GM23338 (cell line): ENCODE results near the gene RFXAP. TPM values are rescaled to one million over a fixed set of nuclear protein-coding genes. Genes with fewer than 3 reads are reported as not detected.

Experiments used
- ATAC-seq: fragments of 200-7000 bp; cut with Tn5 transposase; 3 replicates; pipeline ENCODE4 v1.9.1; 2020
- DNase-seq: peaks from one replicate; pipeline ENCODE4 v3.0.0-alpha.2; 2015; ENCODE audit warnings: low spot score
- H2AFZ ChIP-seq: fragments of 200-600 bp; sonication (generic); 2 replicates; pipeline ENCODE4 v1.8.0; 2016; ENCODE audit warnings: antibody characterized with exemption, mild to moderate bottlenecking, moderate library complexity
- H3F3A ChIP-seq: fragments of 200-600 bp; sonication (generic); replicated peaks from 2 replicates; pipeline ENCODE4 v1.8.0; 2017; ENCODE audit warnings: antibody characterized with exemption, mixed run types, low read depth
- H3K27ac ChIP-seq: fragments of 200-600 bp; sonication (generic); 2 replicates; pipeline ENCODE4 v1.6.1; 2016; ENCODE audit warnings: low read depth
- H3K27me3 ChIP-seq: fragments of 200-600 bp; sonication (generic); 2 replicates; pipeline ENCODE4 v1.8.0; 2016; ENCODE audit warnings: mild to moderate bottlenecking, mixed run types, moderate library complexity; ENCODE audit not compliant: insufficient read depth
- H3K36me3 ChIP-seq: fragments of 200-600 bp; sonication (generic); 2 replicates; pipeline ENCODE4 v1.8.0; 2016; ENCODE audit warnings: mild to moderate bottlenecking; ENCODE audit not compliant: insufficient read depth
- H3K4me1 ChIP-seq: fragments of 200-600 bp; sonication (generic); 2 replicates; pipeline ENCODE4 v1.8.0; 2016; ENCODE audit warnings: mild to moderate bottlenecking, moderate library complexity; ENCODE audit not compliant: insufficient read depth
- H3K4me2 ChIP-seq: fragments of 200-600 bp; sonication (generic); 2 replicates; pipeline ENCODE4 v1.7.1; 2017; ENCODE audit warnings: mixed run types
- H3K4me3 ChIP-seq: fragments of 200-600 bp; sonication (generic); 2 replicates; pipeline ENCODE4 v1.6.1; 2016; ENCODE audit warnings: mixed run types
- H3K79me2 ChIP-seq: fragments of 200-600 bp; sonication (generic); replicated peaks from 2 replicates; pipeline ENCODE4 v1.8.0; 2017; ENCODE audit warnings: mild to moderate bottlenecking; ENCODE audit not compliant: insufficient read depth
- H3K9me2 ChIP-seq: fragments of 200-600 bp; sonication (generic); 2 replicates; pipeline ENCODE4 v1.8.0; 2017; ENCODE audit not compliant: insufficient read depth
- H4K20me1 ChIP-seq: fragments of 200-600 bp; sonication (generic); replicated peaks from 2 replicates; pipeline ENCODE4 v1.8.0; 2017; ENCODE audit warnings: mild to moderate bottlenecking; ENCODE audit not compliant: insufficient read depth
- H3K27ac Mint-ChIP-seq: 2 replicates; pipeline ENCODE4 v1.8.0; 2020; ENCODE audit warnings: inconsistent platforms, mild to moderate bottlenecking, moderate library complexity, mixed read lengths
- H3K27me3 Mint-ChIP-seq: 3 replicates; pipeline ENCODE4 v1.8.0; 2022; ENCODE audit warnings: low read depth, mild to moderate bottlenecking, moderate library complexity, mixed read lengths, inconsistent platforms; ENCODE audit not compliant: insufficient read depth, poor library complexity
- H3K36me3 Mint-ChIP-seq: 3 replicates; pipeline ENCODE4 v1.8.0; 2021; ENCODE audit warnings: low read depth, mild to moderate bottlenecking, inconsistent platforms, moderate library complexity, mixed read lengths
- H3K4me1 Mint-ChIP-seq: 3 replicates; pipeline ENCODE4 v1.8.0; 2020; ENCODE audit warnings: mild to moderate bottlenecking, inconsistent platforms, mixed read lengths
- H3K4me3 Mint-ChIP-seq: 3 replicates; pipeline ENCODE4 v1.8.0; 2021; ENCODE audit warnings: moderate library complexity, mild to moderate bottlenecking, inconsistent platforms, mixed read lengths
- H3K9me3 Mint-ChIP-seq: 3 replicates; pipeline ENCODE4 v1.8.0; 2020; ENCODE audit warnings: moderate library complexity, mild to moderate bottlenecking, inconsistent platforms, mixed read lengths
- CREB1 ChIP-seq: fragments of 250-450 bp; sonication (Bioruptor Pico); IDR thresholded peaks from 2 replicates; pipeline ENCODE4 v1.5.0; 2020; ENCODE audit warnings: low read depth, mild to moderate bottlenecking, moderate library complexity
- CTCF ChIP-seq, 2 experiments: fragments of 200-600 bp in 1 of 2; sonication (generic) in 1 of 2; conservative IDR thresholded peaks; 2 replicates each; pipeline versions ENCODE4 v1.5.1 to v1.6.1; 2016 to 2017; ENCODE audit warnings: antibody characterized with exemption in 2 of 2, low read depth in 2 of 2, mild to moderate bottlenecking in 2 of 2, moderate library complexity in 1 of 2
- EZH2 ChIP-seq: fragments of 200-600 bp; sonication (generic); IDR thresholded peaks from one replicate; pipeline ENCODE4 v1.8.0; 2017; ENCODE audit warnings: antibody characterized with exemption, mild to moderate bottlenecking, low read depth; ENCODE audit not compliant: unreplicated experiment
- EZH2phosphoT487 ChIP-seq: fragments of 200-600 bp; sonication (generic); IDR thresholded peaks from one replicate; pipeline ENCODE4 v1.8.1; 2018; ENCODE audit warnings: antibody characterized with exemption; ENCODE audit not compliant: unreplicated experiment
- JUNB ChIP-seq: IDR thresholded peaks from one replicate; pipeline ENCODE4 v1.6.1; 2016; ENCODE audit warnings: antibody characterized with exemption; ENCODE audit not compliant: unreplicated experiment
- NANOG ChIP-seq: IDR thresholded peaks from 2 replicates; pipeline ENCODE4 v1.6.1; 2016; ENCODE audit warnings: antibody characterized with exemption, borderline replicate concordance
- POLR2AphosphoS5 ChIP-seq: IDR thresholded peaks from 2 replicates; pipeline ENCODE4 v1.6.1; 2016; ENCODE audit warnings: antibody characterized with exemption, low read depth
- REST ChIP-seq: IDR thresholded peaks from one replicate; pipeline ENCODE4 v1.6.1; 2018; ENCODE audit warnings: antibody characterized with exemption; ENCODE audit not compliant: unreplicated experiment
- ZNF331 ChIP-seq: fragments of 250-450 bp; sonication (Bioruptor Pico); IDR thresholded peaks from 2 replicates; pipeline ENCODE4 v1.5.0; 2020; ENCODE audit warnings: low read depth, mild to moderate bottlenecking, moderate library complexity
- polyA plus RNA-seq: library from polyadenylated mRNA; unstranded; fragments of >200 nt; fragmentation: Nextera tagmentation; extraction: Ambion mirVana; gene quantifications from 2 replicates; pipeline ENCODE4 v1.2.1, GENCODE V29; 2016
- total RNA-seq: library from RNA; depleted of rRNA; stranded (reverse); fragments of >200 nt; shearing (Covaris generic); gene quantifications from 2 replicates; pipeline ENCODE4 v1.2.3, GENCODE V29; 2014

Gene RFXAP
- total and polyA plus RNA-seq, 2 experiments from 2014 or later = 6.3 to 8.5 TPM

- no peak for TF ChIP-seq POLR2AphosphoS5
- no peak for TF ChIP-seq NANOG
- TF ChIP-seq REST = no peak
- no peak for TF ChIP-seq JUNB
- TF ChIP-seq CREB1 (CRISPR knock-in tag) = 0 out of 2 replicates have a peak, but pooled peaks have one; percentile 10
- no peak for TF ChIP-seq EZH2phosphoT487
- TF ChIP-seq CTCF (conservative IDR thresholded peaks at IDR 0.05; ENCODE audit: low read depth in 2 of 2) = peak; percentile 50 to 65
- no peak for TF ChIP-seq EZH2
These were observed 29.4 kb downstream of the RFXAP start (continued) for GRCh38 chr13:36848199-36848982.

- H4K20me1 ChIP-seq = no peaks in the 10 kb centered on the region
- TF ChIP-seq JUNB (no peak), NANOG (no peak), REST (no peak), CTCF (conservative IDR thresholded peaks at IDR 0.05; ENCODE audit: low read depth in 2 of 2) (peak; percentile 70 to 74), ZNF331 (no peak), CREB1 (CRISPR knock-in tag) (no peak)
These were observed 31.9 kb downstream of the RFXAP start for GRCh38 chr13:36850790-36851438.

More at GRCh38 chr13:36850790-36851438, 31.9 kb downstream of the RFXAP start:
- H3K27ac ChIP-seq = no peak overlapping the region
- peaks cover 3% of the 10 kb centered on the region; the same call in 1 of the 2 replicates for H3K9me2 ChIP-seq
- ATAC-seq (peak; percentile 87), DNase-seq (peak; percentile 73)
- no peaks in the 10 kb centered on the region for H3K4me1 ChIP-seq
- H3K4me3 Mint-ChIP-seq = no peak overlapping the region
- H3K79me2 ChIP-seq = no peaks in the 10 kb centered on the region
- no peaks in the 10 kb centered on the region for H3F3A ChIP-seq
- H3K27me3 ChIP-seq = no peaks in the 10 kb centered on the region
- no peaks in the 10 kb centered on the region for H3K36me3 ChIP-seq
- no peak overlapping the region for H2AFZ ChIP-seq
- H3K27me3 Mint-ChIP-seq = peaks cover 3% of the 10 kb centered on the region
- H3K9me3 Mint-ChIP-seq = no peaks in the 10 kb centered on the region
- no peak overlapping the region for H3K4me2 ChIP-seq
- H3K27ac Mint-ChIP-seq = no peak overlapping the region
- H3K4me3 ChIP-seq = no peak overlapping the region
- H3K4me1 Mint-ChIP-seq = no peaks in the 10 kb centered on the region
- H3K36me3 Mint-ChIP-seq = no peaks in the 10 kb centered on the region
